ENCODE data around the gene PTPRD.

DNA sequence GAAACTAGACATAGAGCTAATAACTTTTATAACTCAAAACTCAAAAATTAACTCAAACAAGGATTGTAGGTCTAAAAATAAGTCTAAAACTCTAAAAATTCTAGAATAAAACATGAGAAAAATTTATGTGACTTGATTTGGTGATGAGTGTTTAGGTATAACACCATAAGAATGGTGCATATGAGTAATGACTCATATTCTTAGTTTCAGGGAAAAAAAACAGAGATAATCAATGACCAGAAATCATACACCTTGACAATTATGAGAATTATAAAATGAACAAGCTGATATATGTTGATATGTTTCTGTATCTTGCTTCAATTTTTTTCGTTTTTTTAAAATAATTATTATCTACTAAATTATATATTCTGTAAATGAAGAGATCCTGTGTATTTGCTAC is 541.2 kb downstream of the PTPRD start:
- TF ChIP-seq, protein P1, sequence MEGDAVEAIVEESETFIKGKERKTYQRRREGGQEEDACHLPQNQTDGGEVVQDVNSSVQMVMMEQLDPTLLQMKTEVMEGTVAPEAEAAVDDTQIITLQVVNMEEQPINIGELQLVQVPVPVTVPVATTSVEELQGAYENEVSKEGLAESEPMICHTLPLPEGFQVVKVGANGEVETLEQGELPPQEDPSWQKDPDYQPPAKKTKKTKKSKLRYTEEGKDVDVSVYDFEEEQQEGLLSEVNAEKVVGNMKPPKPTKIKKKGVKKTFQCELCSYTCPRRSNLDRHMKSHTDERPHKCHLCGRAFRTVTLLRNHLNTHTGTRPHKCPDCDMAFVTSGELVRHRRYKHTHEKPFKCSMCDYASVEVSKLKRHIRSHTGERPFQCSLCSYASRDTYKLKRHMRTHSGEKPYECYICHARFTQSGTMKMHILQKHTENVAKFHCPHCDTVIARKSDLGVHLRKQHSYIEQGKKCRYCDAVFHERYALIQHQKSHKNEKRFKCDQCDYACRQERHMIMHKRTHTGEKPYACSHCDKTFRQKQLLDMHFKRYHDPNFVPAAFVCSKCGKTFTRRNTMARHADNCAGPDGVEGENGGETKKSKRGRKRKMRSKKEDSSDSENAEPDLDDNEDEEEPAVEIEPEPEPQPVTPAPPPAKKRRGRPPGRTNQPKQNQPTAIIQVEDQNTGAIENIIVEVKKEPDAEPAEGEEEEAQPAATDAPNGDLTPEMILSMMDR (IDR thresholded peaks at IDR 0.05; ENCODE audit: low read depth, low read length, poor library complexity, severe bottlenecking) = no peak
- no peak for TF ChIP-seq EZH2phosphoT487 (IDR thresholded peaks at IDR 0.05; ENCODE audit: borderline replicate concordance, low read length)

Data from DOHH2 (cell line).